ENCODE results near the gene FBN2. TPM values are rescaled to one million over a fixed set of nuclear protein-coding genes. Genes with fewer than 3 reads are reported as not detected.

The FBN2 gene
- total RNA-seq, 1 experiment from 2014 or later = 193 TPM

- no TSS peak for BruUV-seq (replicated peaks)
- ChIA-PET CTCF (interaction anchor here (0.6 to 1.2 kb wide), 6 partner anchors 8 to 360 kb away, joined by 3 read pairs; no protein-coding TSS in a partner anchor), POLR2A (no interaction called here)
- H3K4me1 Mint-ChIP-seq (ENCODE audit: insufficient read depth, unreplicated experiment) = no peaks in the 10 kb centered on the region
- intact Hi-C loops (cut with micrococcal nuclease) = no loop called here
- H3K27ac Mint-ChIP-seq (ENCODE audit: low read depth, unreplicated experiment) = no peak overlapping the region
- no peak overlapping the region for H3K4me3 Mint-ChIP-seq (ENCODE audit: unreplicated experiment)
- DNase-seq (ENCODE audit: unreplicated experiment) = no peak
- H3K9me3 Mint-ChIP-seq (ENCODE audit: unreplicated experiment) = no peaks in the 10 kb centered on the region
- H3K27me3 Mint-ChIP-seq (ENCODE audit: insufficient read depth, unreplicated experiment) = no peaks in the 10 kb centered on the region
- H3K36me3 Mint-ChIP-seq (ENCODE audit: insufficient read depth, unreplicated experiment) = peaks cover 12% of the 10 kb centered on the region
- TF ChIP-seq, protein P1, sequence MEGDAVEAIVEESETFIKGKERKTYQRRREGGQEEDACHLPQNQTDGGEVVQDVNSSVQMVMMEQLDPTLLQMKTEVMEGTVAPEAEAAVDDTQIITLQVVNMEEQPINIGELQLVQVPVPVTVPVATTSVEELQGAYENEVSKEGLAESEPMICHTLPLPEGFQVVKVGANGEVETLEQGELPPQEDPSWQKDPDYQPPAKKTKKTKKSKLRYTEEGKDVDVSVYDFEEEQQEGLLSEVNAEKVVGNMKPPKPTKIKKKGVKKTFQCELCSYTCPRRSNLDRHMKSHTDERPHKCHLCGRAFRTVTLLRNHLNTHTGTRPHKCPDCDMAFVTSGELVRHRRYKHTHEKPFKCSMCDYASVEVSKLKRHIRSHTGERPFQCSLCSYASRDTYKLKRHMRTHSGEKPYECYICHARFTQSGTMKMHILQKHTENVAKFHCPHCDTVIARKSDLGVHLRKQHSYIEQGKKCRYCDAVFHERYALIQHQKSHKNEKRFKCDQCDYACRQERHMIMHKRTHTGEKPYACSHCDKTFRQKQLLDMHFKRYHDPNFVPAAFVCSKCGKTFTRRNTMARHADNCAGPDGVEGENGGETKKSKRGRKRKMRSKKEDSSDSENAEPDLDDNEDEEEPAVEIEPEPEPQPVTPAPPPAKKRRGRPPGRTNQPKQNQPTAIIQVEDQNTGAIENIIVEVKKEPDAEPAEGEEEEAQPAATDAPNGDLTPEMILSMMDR (IDR thresholded peaks at IDR 0.05; ENCODE audit: unreplicated experiment) = no peak
Measured at GRCh38 chr5:128483738-128484137, 54.3 kb downstream of the FBN2 start.

DNA sequence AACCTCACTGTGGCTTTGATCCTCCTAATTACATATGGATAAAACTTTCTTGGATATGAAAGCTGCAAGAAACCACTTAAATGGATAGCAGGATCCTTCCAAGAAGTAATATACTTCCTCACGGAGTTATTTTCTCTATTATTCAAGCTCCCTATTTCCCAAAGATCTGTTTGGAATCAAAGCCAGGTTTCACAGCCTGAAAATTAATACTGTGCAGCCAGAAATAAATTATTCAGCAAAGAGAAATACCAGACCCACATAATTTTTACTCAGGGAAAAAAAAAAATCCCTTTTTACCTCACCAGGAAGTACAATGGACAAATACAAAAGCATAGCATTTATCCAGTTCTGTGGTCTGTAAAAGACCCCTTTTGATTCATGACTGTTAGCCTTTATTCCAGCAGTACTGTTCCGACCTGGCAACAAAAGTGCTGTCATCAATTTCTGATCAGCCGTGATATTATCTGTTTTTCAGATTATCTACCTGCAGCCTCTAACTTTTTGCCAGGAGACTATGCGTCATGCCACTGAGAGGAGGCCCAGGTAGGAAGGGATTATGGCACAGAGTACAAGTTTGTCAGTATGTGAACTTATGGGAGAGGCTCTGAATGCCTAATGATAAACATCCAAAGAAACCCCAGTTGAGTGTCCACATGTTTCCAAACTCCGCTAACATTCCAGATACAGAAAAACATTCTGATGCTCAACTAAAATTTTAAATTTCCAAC, 57.0 kb downstream of the FBN2 start:
- intact Hi-C loops (cut with micrococcal nuclease) = no loop called here
- H3K4me3 Mint-ChIP-seq (ENCODE audit: unreplicated experiment) = no peak overlapping the region
- H3K9me3 Mint-ChIP-seq (ENCODE audit: unreplicated experiment) = no peaks in the 10 kb centered on the region
- no peaks in the 10 kb centered on the region for H3K4me1 Mint-ChIP-seq (ENCODE audit: insufficient read depth, unreplicated experiment)
- TF ChIP-seq, protein P1 (IDR thresholded peaks at IDR 0.05; ENCODE audit: unreplicated experiment) = no peak
- no TSS peak for BruUV-seq (replicated peaks)
- no peak for DNase-seq (ENCODE audit: unreplicated experiment)
- peaks cover 12% of the 10 kb centered on the region for H3K36me3 Mint-ChIP-seq (ENCODE audit: insufficient read depth, unreplicated experiment)
- ChIA-PET POLR2A (interaction anchor here (1.6 kb wide), 1 partner anchor 13 kb away, joined by 4 read pairs; no protein-coding TSS in a partner anchor), CTCF (interaction anchor here (0.7 to 0.9 kb wide), 2 partner anchors 8 to 79 kb away, joined by 4 to 5 read pairs; no protein-coding TSS in a partner anchor)
- no peaks in the 10 kb centered on the region for H3K27me3 Mint-ChIP-seq (ENCODE audit: insufficient read depth, unreplicated experiment)
- H3K27ac Mint-ChIP-seq (ENCODE audit: low read depth, unreplicated experiment) = no peak overlapping the region

- DNase-seq (ENCODE audit: unreplicated experiment) = no peak
- no peak overlapping the region for H3K4me3 Mint-ChIP-seq (ENCODE audit: unreplicated experiment)
- no peak overlapping the region for H3K27ac Mint-ChIP-seq (ENCODE audit: low read depth, unreplicated experiment)
- no peaks in the 10 kb centered on the region for H3K9me3 Mint-ChIP-seq (ENCODE audit: unreplicated experiment)
- H3K36me3 Mint-ChIP-seq (ENCODE audit: insufficient read depth, unreplicated experiment) = peaks cover 12% of the 10 kb centered on the region
- ChIA-PET POLR2A (interaction anchor here (0.6 kb wide), 1 partner anchor 1911 kb away, joined by 3 read pairs; no protein-coding TSS in a partner anchor), CTCF (interaction anchor here (0.6 to 0.9 kb wide), 3 partner anchors 9 to 621 kb away, joined by 3 to 4 read pairs (median 3); no protein-coding TSS in a partner anchor)
- H3K4me1 Mint-ChIP-seq (ENCODE audit: insufficient read depth, unreplicated experiment) = no peaks in the 10 kb centered on the region
- BruUV-seq (replicated peaks) = no TSS peak
- TF ChIP-seq, protein P1 (IDR thresholded peaks at IDR 0.05; ENCODE audit: unreplicated experiment) = no peak
- H3K27me3 Mint-ChIP-seq (ENCODE audit: insufficient read depth, unreplicated experiment) = no peaks in the 10 kb centered on the region
- intact Hi-C loops (cut with micrococcal nuclease) = no loop called here
Measured at GRCh38 chr5:128480158-128480557, 57.9 kb downstream of the FBN2 start.

DNA sequence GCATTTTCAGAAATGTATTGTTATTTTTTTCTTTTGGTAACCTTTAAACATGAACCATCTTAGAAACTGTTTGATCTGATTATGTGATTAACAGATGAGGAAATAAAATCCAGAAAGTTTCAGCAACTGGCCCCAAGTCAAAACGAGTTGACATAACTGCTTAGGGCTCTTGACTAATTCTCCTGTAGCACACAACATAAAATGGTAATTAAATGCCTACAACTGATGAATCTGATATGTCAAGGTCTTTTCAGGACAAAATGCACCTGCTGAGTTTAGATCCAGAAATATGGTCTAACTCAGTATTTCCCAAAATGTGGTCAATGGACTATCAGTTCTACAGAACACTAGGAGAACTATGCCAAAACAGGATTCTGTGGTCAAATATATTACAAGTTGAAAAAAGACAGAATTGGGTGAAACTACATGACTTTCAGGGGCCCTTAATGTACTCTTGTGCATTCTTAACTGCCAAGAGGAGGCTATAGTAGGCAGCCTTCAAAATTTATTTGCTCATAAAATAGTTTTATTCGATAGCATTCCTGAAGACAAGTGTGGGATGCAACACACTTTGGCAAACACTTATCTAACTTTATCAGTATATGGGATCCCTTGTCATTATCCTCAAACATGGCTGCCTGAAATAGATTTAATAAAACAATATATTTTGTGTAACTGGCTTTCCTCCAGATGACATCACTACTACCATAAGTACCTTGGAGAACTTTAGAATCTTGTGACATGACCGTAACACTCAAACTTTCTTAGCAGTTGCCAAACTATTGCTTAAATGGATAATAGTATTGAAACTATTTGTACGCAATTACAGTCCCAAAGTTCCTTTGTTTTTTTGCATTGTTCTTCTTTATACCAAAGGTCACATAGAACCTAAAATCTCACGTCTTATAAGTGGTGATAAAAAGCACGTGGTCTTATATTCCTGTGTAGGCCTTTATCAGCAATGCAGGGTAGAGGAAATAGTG, 59.4 kb downstream of the FBN2 start:
- Mint-ChIP-seq H3K27me3 (ENCODE audit: insufficient read depth, unreplicated experiment) (no peaks in the 10 kb centered on the region), H3K36me3 (ENCODE audit: insufficient read depth, unreplicated experiment) (peaks cover 6% of the 10 kb centered on the region), H3K4me3 (ENCODE audit: unreplicated experiment) (no peak overlapping the region), H3K27ac (ENCODE audit: low read depth, unreplicated experiment) (no peak overlapping the region), H3K4me1 (ENCODE audit: insufficient read depth, unreplicated experiment) (no peaks in the 10 kb centered on the region), H3K9me3 (ENCODE audit: unreplicated experiment) (no peaks in the 10 kb centered on the region)
- intact Hi-C loops (cut with micrococcal nuclease) = no loop called here
- no TSS peak for BruUV-seq (replicated peaks)
- no peak for DNase-seq (ENCODE audit: unreplicated experiment)
- TF ChIP-seq, protein P1 (IDR thresholded peaks at IDR 0.05; ENCODE audit: unreplicated experiment) = no peak
- CTCF ChIA-PET = no interaction called here
- POLR2A ChIA-PET = no interaction called here
